GM23338 (cell line): ENCODE measurements around the gene COL4A3. TPM values are rescaled to one million over a fixed set of nuclear protein-coding genes. Genes with fewer than 3 reads are reported as not detected.

ENCODE experiments used
- CREB1 ChIP-seq: fragments of 250-450 bp; sonication (Bioruptor Pico); IDR thresholded peaks from 2 replicates; pipeline ENCODE4 v1.5.0; 2020; ENCODE audit warnings: low read depth, mild to moderate bottlenecking, moderate library complexity
- CTCF ChIP-seq, 2 experiments: fragments of 200-600 bp in 1 of 2; sonication (generic) in 1 of 2; conservative IDR thresholded peaks; 2 replicates each; pipeline versions ENCODE4 v1.5.1 to v1.6.1; 2016 to 2017; ENCODE audit warnings: antibody characterized with exemption in 2 of 2, low read depth in 2 of 2, mild to moderate bottlenecking in 2 of 2, moderate library complexity in 1 of 2
- EZH2 ChIP-seq: fragments of 200-600 bp; sonication (generic); IDR thresholded peaks from one replicate; pipeline ENCODE4 v1.8.0; 2017; ENCODE audit warnings: antibody characterized with exemption, mild to moderate bottlenecking, low read depth; ENCODE audit not compliant: unreplicated experiment
- JUNB ChIP-seq: IDR thresholded peaks from one replicate; pipeline ENCODE4 v1.6.1; 2016; ENCODE audit warnings: antibody characterized with exemption; ENCODE audit not compliant: unreplicated experiment
- NANOG ChIP-seq: IDR thresholded peaks from 2 replicates; pipeline ENCODE4 v1.6.1; 2016; ENCODE audit warnings: antibody characterized with exemption, borderline replicate concordance
- POLR2AphosphoS5 ChIP-seq: IDR thresholded peaks from 2 replicates; pipeline ENCODE4 v1.6.1; 2016; ENCODE audit warnings: antibody characterized with exemption, low read depth
- STAT1 ChIP-seq: IDR thresholded peaks from one replicate; pipeline ENCODE4 v1.6.1; 2016; ENCODE audit warnings: antibody characterized with exemption; ENCODE audit not compliant: unreplicated experiment
- ZNF114 ChIP-seq: fragments of 250-450 bp; sonication (Bioruptor Pico); IDR thresholded peaks from 2 replicates; pipeline ENCODE4 v1.5.0; 2020; ENCODE audit warnings: mild to moderate bottlenecking, moderate library complexity
- ZNF331 ChIP-seq: fragments of 250-450 bp; sonication (Bioruptor Pico); IDR thresholded peaks from 2 replicates; pipeline ENCODE4 v1.5.0; 2020; ENCODE audit warnings: low read depth, mild to moderate bottlenecking, moderate library complexity
- ZNF462 ChIP-seq: fragments of 250-450 bp; sonication (Bioruptor Pico); IDR thresholded peaks from 2 replicates; pipeline ENCODE4 v1.5.0; 2020; ENCODE audit warnings: mild to moderate bottlenecking, moderate library complexity
- polyA plus RNA-seq: library from polyadenylated mRNA; unstranded; fragments of >200 nt; fragmentation: Nextera tagmentation; extraction: Ambion mirVana; gene quantifications from 2 replicates; pipeline ENCODE4 v1.2.1, GENCODE V29; 2016
- total RNA-seq: library from RNA; depleted of rRNA; stranded (reverse); fragments of >200 nt; shearing (Covaris generic); gene quantifications from 2 replicates; pipeline ENCODE4 v1.2.3, GENCODE V29; 2014

The COL4A3 gene
- total and polyA plus RNA-seq, 2 experiments from 2014 or later = 1.1 to 3.5 TPM

- TF ChIP-seq ZNF462 (no peak), EZH2 (no peak), STAT1 (no peak), NANOG (no peak), CREB1 (CRISPR knock-in tag) (no peak), ZNF331 (CRISPR knock-in tag) (no peak), JUNB (no peak), CTCF (conservative IDR thresholded peaks at IDR 0.05; ENCODE audit: low read depth in 2 of 2) (no peak), ZNF114 (no peak), POLR2AphosphoS5 (no peak)
Measured at GRCh38 chr2:227186751-227187150, 22.3 kb downstream of the COL4A3 start (continued).
